RWPE1 (cell line): ENCODE results near the gene CLK3.

Experiments used
- CTCF ChIA-PET: fragments of 350-600 bp; sonication (Branson Sonifier 250); formaldehyde crosslinking; extraction: SDS; loops from one replicate; lab custom pipeline; 2021; lab: Yijun Ruan, JAX
- POLR2A ChIA-PET: fragments of 400-600 bp; formaldehyde crosslinking; extraction: SDS; loops from one replicate; lab custom pipeline; 2020; ENCODE audit warnings: antibody characterized with exemption; ENCODE audit not compliant: low non-redundant PET; lab: Yijun Ruan, JAX
- DNase-seq: peaks from one replicate; pipeline ENCODE4 v3.0.0; 2012; ENCODE audit warnings: low spot score
- H3K27ac ChIP-seq: fragments of 450-650 bp; 2 replicates; pipeline ENCODE4 v1.5.1; 2017
- CTCF ChIP-seq: fragments of 450-650 bp; conservative IDR thresholded peaks from 2 replicates; pipeline ENCODE4 v1.5.1; 2017; ENCODE audit warnings: low read depth, mild to moderate bottlenecking

CLK3 gene

DNA sequence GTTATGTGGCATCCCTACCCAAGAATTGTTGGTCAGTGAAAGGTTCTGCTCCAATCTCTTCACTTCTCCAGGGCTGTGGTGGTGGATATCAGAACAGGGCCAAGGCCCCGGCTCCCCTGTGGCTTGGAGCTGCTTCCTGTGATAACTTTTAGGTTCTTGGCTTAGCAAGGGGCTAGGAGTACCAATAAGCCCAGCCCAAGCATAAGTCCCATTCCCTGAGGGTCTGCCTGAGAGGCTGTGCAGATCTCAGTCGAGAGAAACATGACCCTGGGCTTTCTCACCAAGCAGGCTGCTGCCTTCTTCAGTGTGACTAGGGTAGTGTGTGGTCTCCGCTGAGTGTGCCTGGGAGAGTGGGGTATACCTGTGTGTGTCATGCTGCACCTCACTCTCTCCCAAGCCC, 7.1 kb downstream of the CLK3 start:
- H3K27ac ChIP-seq: 0 out of 2 replicates have a peak overlapping the region, but pooled peaks have one; percentile 61
- DNase-seq: no peak
- CTCF ChIA-PET: interaction anchor here (2.8 kb wide), 1 partner anchor 9 kb away, joined by 29 read pairs; no protein-coding TSS in a partner anchor
- POLR2A ChIA-PET: no interaction called here
- TF ChIP-seq CTCF: no peak

- no peak for TF ChIP-seq CTCF
- ChIA-PET CTCF (interaction anchor here (0.6 kb wide), 2 partner anchors 157 to 207 kb away, joined by 3 read pairs; no protein-coding TSS in a partner anchor), POLR2A (no interaction called here)
- no peak for DNase-seq
- H3K27ac ChIP-seq: peak overlapping the region; percentile 45
Observed at GRCh38 chr15:74624020-74624602, 8.5 kb downstream of the CLK3 start.

GRCh38 chr15:74625693-74626092, 10.1 kb downstream of the CLK3 start:
- TF ChIP-seq CTCF: no peak
- ChIA-PET POLR2A (no interaction called here), CTCF (interaction anchor here (0.6 kb wide), 1 partner anchor 325 kb away, joined by 3 read pairs; no protein-coding TSS in a partner anchor)
- DNase-seq: no peak
- peak overlapping the region; percentile 45 for H3K27ac ChIP-seq

GRCh38 chr15:74626336-74626735, 10.7 kb downstream of the CLK3 start:
- POLR2A ChIA-PET: no interaction called here

DNA sequence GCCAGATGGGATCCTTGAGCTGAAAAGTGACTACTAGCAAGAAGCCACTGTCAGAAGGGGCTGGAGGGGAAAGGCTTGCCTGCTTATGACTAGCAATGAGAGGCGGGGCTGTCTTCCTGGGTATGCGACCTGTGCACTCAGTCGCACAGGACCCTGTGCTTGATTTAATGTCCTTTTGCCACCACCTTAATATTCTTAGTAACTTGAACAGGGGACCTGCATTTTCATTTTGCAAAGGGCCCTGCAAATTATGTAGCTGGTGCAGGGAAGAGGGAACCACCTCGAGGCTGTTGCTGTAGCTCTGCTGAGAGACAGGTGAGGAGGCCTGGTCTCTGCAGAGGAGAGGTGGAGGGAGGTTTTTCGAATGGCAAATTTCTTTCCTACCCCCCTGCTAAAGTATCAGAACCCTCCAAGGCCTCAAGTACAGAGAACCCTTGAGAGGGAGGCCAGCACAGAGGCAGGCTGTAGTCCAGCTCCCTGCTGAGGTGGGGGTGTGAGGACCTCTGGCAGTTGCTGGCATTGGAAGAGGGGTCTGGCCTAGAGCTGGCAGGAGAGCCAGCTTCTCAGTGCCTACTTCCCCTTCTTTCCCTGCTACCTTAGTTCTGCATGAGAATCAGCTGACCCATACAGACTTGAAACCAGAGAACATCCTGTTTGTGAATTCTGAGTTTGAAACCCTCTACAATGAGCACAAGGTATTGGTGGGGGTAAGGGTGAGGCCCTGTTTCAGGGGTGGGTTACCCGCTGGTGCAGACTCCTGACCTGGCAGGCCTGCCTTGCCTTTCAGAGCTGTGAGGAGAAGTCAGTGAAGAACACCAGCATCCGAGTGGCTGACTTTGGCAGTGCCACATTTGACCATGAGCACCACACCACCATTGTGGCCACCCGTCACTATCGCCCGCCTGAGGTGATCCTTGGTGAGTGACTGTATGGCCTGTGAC, 11.4 kb downstream of the CLK3 start:
- ChIA-PET CTCF (interaction anchor here (0.7 kb wide), 1 partner anchor 144 kb away, joined by 4 read pairs; no protein-coding TSS in a partner anchor), POLR2A (no interaction called here)
- H3K27ac ChIP-seq: peak overlapping the region; percentile 45
- no peak for DNase-seq
- TF ChIP-seq CTCF: no peak

More at GRCh38 chr15:74626336-74626735, 10.7 kb downstream of the CLK3 start:
- CTCF ChIA-PET: interaction anchor here (0.6 kb wide), 1 partner anchor 324 kb away, joined by 3 read pairs; no protein-coding TSS in a partner anchor
- peak overlapping the region; percentile 45 for H3K27ac ChIP-seq
- no peak for TF ChIP-seq CTCF
- no peak for DNase-seq

GRCh38 chr15:74627766-74628165, 12.1 kb downstream of the CLK3 start:
- CTCF ChIA-PET: interaction anchor here (0.8 kb wide), 1 partner anchor 105 kb away, joined by 5 read pairs; no protein-coding TSS in a partner anchor
- H3K27ac ChIP-seq: peak overlapping the region; percentile 45
- POLR2A ChIA-PET: no interaction called here
- no peak for DNase-seq
- TF ChIP-seq CTCF: no peak
